ENCODE data around the gene TARBP2.

DNA sequence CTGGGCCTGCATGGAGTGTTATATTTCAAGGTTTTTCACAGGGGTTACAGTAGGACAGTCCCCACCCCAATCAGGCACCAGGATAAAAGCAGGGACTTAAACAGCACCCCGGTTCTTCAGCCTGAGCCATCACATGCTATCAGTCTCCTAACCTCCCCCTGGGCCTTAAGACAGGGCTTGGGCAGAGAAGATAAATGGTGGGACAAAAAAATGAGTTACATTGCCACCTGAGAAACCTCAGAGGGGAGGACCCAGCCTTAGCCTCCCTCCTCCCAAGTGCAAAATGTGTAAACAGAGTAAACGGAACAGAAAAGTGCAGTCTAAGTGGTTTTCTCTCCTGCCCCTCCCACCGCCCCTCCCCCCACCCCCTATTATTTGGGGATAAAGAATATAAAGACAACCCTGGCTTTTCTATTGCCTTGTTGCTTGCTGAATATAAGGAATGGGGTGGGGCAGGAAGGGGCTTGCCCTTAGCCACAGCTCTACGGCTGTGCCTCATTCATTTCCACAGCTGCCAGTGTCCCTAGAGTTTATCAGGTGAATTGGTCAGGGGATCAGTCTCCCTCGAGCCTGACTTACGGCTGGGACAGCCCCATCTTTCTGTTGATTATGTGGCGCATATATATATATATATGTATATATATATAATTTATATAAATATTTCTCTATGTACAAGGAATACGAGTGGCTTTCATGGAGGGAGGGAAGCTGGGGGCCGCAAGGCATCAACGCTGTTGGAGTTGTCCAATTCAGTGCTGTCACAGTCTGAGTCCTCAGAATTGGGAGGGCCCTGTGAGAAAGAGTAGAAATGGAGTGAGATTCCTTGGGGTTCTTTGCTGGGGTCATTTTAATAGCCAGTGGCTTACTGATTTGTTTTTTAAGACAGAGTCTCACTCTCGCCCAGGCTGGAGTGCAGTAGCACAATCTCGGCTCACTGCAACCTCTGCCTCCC, 20.3 kb upstream of the TARBP2 start:
- TF ChIP-seq, protein P1, sequence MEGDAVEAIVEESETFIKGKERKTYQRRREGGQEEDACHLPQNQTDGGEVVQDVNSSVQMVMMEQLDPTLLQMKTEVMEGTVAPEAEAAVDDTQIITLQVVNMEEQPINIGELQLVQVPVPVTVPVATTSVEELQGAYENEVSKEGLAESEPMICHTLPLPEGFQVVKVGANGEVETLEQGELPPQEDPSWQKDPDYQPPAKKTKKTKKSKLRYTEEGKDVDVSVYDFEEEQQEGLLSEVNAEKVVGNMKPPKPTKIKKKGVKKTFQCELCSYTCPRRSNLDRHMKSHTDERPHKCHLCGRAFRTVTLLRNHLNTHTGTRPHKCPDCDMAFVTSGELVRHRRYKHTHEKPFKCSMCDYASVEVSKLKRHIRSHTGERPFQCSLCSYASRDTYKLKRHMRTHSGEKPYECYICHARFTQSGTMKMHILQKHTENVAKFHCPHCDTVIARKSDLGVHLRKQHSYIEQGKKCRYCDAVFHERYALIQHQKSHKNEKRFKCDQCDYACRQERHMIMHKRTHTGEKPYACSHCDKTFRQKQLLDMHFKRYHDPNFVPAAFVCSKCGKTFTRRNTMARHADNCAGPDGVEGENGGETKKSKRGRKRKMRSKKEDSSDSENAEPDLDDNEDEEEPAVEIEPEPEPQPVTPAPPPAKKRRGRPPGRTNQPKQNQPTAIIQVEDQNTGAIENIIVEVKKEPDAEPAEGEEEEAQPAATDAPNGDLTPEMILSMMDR (IDR thresholded peaks at IDR 0.05): no peak
- TF ChIP-seq POLR2AphosphoS5 (IDR thresholded peaks at IDR 0.05): no peak
